ENCODE results near the gene ZNF433. TPM values are rescaled to one million over a fixed set of nuclear protein-coding genes. Genes with fewer than 3 reads are reported as not detected.

ZNF433 gene
- total RNA-seq, 1 experiment from 2014 or later, result 3.1 TPM

- peak in 1 of 2 experiments; percentile 86 for DNase-seq
- H3K79me2 ChIP-seq (ENCODE audit: low read depth), result no peaks in the 10 kb centered on the region
- H3K4me2 ChIP-seq, result peak within 1 kb of the TSS; percentile 40
- no peaks in the 10 kb centered on the region for H3K4me1 ChIP-seq (replicated peaks; ENCODE audit: insufficient read depth)
- intact Hi-C loops (cut with micrococcal nuclease; ENCODE audit: unreplicated experiment), result loop anchor here (10.0 kb wide), 2 partner anchors 502 to 612 kb away; partner anchors contain the start of genes MAN2B1, WDR83 and ZNF564
- TF ChIP-seq CTCF (conservative IDR thresholded peaks at IDR 0.05), result no peak
- TF ChIP-seq EZH2 (IDR thresholded peaks at IDR 0.05; ENCODE audit: low read depth), result no peak
- no peaks in the 10 kb centered on the region for H3F3A ChIP-seq (ENCODE audit: insufficient read depth, low read depth)
- H3K4me3 ChIP-seq, result peak within 1 kb of the TSS; percentile 43
- H4K20me1 ChIP-seq (ENCODE audit: insufficient read depth), result no peaks in the 10 kb centered on the region
- H3K9me2 ChIP-seq (ENCODE audit: insufficient read depth), result no peaks in the 10 kb centered on the region
- no peak within 1 kb of the TSS for H3K27ac ChIP-seq
- H3K27me3 ChIP-seq (ENCODE audit: insufficient read depth, low read depth), result no peaks in the 10 kb centered on the region
- TSS peak; percentile 78 for BruUV-seq (replicated peaks)
- ChIA-PET POLR2A (ENCODE audit: unreplicated experiment) (interaction anchor here (0.7 kb wide), 1 partner anchor 165 kb away, joined by 6 read pairs; the partner anchor contains the start of gene ZNF69), CTCF (interaction anchor here (0.6 to 1.4 kb wide), 4 partner anchors 13 to 514 kb away, joined by 4 to 11 read pairs (median 6); no protein-coding TSS in a partner anchor)
- H2AFZ ChIP-seq, result no peak within 1 kb of the TSS; the same call in 1 of the 2 replicates
- peaks cover 4% of the 10 kb centered on the region for H3K9me3 ChIP-seq (ENCODE audit: insufficient read depth, low read depth)
- H3K36me3 ChIP-seq (ENCODE audit: low read depth), result no peaks in the 10 kb centered on the region
Measured at GRCh38 chr19:12052497-12053169, 17.2 kb upstream of the ZNF433 start, which contains the start of gene ZNF878. Gene ZNF878 (minus strand): TSS chr19:12052961. CDS start chr19:12052801, 160 bp downstream.

- Histone ChIP-seq H3K79me2 (ENCODE audit: low read depth) (no peaks in the 10 kb centered on the region), H3K27ac (no peak overlapping the region), H3K36me3 (ENCODE audit: low read depth) (no peaks in the 10 kb centered on the region), H3K27me3 (ENCODE audit: insufficient read depth, low read depth) (no peaks in the 10 kb centered on the region), H3K4me1 (replicated peaks; ENCODE audit: insufficient read depth) (no peaks in the 10 kb centered on the region), H4K20me1 (ENCODE audit: insufficient read depth) (no peaks in the 10 kb centered on the region), H2AFZ (no peak overlapping the region), H3K9me2 (ENCODE audit: insufficient read depth) (no peaks in the 10 kb centered on the region), H3K4me2 (peak overlapping the region; percentile 40), H3K4me3 (peak overlapping the region; percentile 43), H3F3A (ENCODE audit: insufficient read depth, low read depth) (no peaks in the 10 kb centered on the region), H3K9me3 (ENCODE audit: insufficient read depth, low read depth) (peaks cover 7% of the 10 kb centered on the region)
- ChIA-PET CTCF (interaction anchor here (0.6 to 1.4 kb wide), 3 partner anchors 16 to 515 kb away, joined by 4 to 7 read pairs (median 4); no protein-coding TSS in a partner anchor), POLR2A (ENCODE audit: unreplicated experiment) (no interaction called here)
- TF ChIP-seq EZH2 (IDR thresholded peaks at IDR 0.05; ENCODE audit: low read depth) (no peak), CTCF (conservative IDR thresholded peaks at IDR 0.05) (no peak)
- intact Hi-C loops (cut with micrococcal nuclease; ENCODE audit: unreplicated experiment), result loop anchor here (10.0 kb wide), 2 partner anchors 503 to 613 kb away; partner anchors contain the start of genes MAN2B1, WDR83 and ZNF564
- no TSS peak for BruUV-seq (replicated peaks)
- DNase-seq, result no peak
Measured at GRCh38 chr19:12052091-12052496, 16.6 kb upstream of the ZNF433 start.

GRCh38 chr19:12047868-12048267 is 12.4 kb upstream of the ZNF433 start:
- Histone ChIP-seq H3K27ac (no peak overlapping the region), H4K20me1 (ENCODE audit: insufficient read depth) (no peaks in the 10 kb centered on the region), H3K36me3 (ENCODE audit: low read depth) (no peaks in the 10 kb centered on the region), H3K79me2 (ENCODE audit: low read depth) (no peaks in the 10 kb centered on the region), H3K27me3 (ENCODE audit: insufficient read depth, low read depth) (no peaks in the 10 kb centered on the region), H3K4me3 (no peak overlapping the region), H3K9me2 (ENCODE audit: insufficient read depth) (no peaks in the 10 kb centered on the region), H3F3A (ENCODE audit: insufficient read depth, low read depth) (no peaks in the 10 kb centered on the region), H3K4me1 (replicated peaks; ENCODE audit: insufficient read depth) (no peaks in the 10 kb centered on the region), H3K9me3 (ENCODE audit: insufficient read depth, low read depth) (peaks cover 23% of the 10 kb centered on the region; the same call in 1 of the 2 replicates), H3K4me2 (no peak overlapping the region), H2AFZ (no peak overlapping the region)
- POLR2A ChIA-PET (ENCODE audit: unreplicated experiment), result no interaction called here
- BruUV-seq (replicated peaks), result no TSS peak
- CTCF ChIA-PET, result interaction anchor here (0.7 kb wide), 2 partner anchors 12 to 108 kb away, joined by 5 to 8 read pairs; no protein-coding TSS in a partner anchor
- TF ChIP-seq CTCF (conservative IDR thresholded peaks at IDR 0.05) (no peak), EZH2 (IDR thresholded peaks at IDR 0.05; ENCODE audit: low read depth) (no peak)
- intact Hi-C loops (cut with micrococcal nuclease; ENCODE audit: unreplicated experiment), result no loop called here
- no peak for DNase-seq

Data from PC-9 (cell line).